RWPE1 (cell line): ENCODE results near the gene NAA16.

ENCODE experiments used
- CTCF ChIA-PET: fragments of 350-600 bp; sonication (Branson Sonifier 250); formaldehyde crosslinking; extraction: SDS; loops from one replicate; lab custom pipeline; 2021; lab: Yijun Ruan, JAX
- POLR2A ChIA-PET: fragments of 400-600 bp; formaldehyde crosslinking; extraction: SDS; loops from one replicate; lab custom pipeline; 2020; ENCODE audit warnings: antibody characterized with exemption; ENCODE audit not compliant: low non-redundant PET; lab: Yijun Ruan, JAX
- DNase-seq: peaks from one replicate; pipeline ENCODE4 v3.0.0; 2012; ENCODE audit warnings: low spot score
- H3K27ac ChIP-seq: fragments of 450-650 bp; 2 replicates; pipeline ENCODE4 v1.5.1; 2017
- CTCF ChIP-seq: fragments of 450-650 bp; conservative IDR thresholded peaks from 2 replicates; pipeline ENCODE4 v1.5.1; 2017; ENCODE audit warnings: low read depth, mild to moderate bottlenecking

The NAA16 gene

GRCh38 chr13:41387576-41387975, 76.5 kb downstream of the NAA16 start:
- no peak for TF ChIP-seq CTCF
- ChIA-PET CTCF (interaction anchor here (0.5 kb wide), 1 partner anchor 15 kb away, joined by 4 read pairs; no protein-coding TSS in a partner anchor), POLR2A (no interaction called here)
- H3K27ac ChIP-seq, result no peak overlapping the region
- DNase-seq, result no peak

GRCh38 chr13:41388143-41388881, 77.2 kb downstream of the NAA16 start:
- POLR2A ChIA-PET, result no interaction called here
- CTCF ChIA-PET, result no interaction called here
- no peak for TF ChIP-seq CTCF

GRCh38 chr13:41389580-41389979, 78.5 kb downstream of the NAA16 start:
- no peak overlapping the region for H3K27ac ChIP-seq
- ChIA-PET POLR2A (no interaction called here), CTCF (interaction anchor here (0.6 kb wide), 1 partner anchor 284 kb away, joined by 3 read pairs; no protein-coding TSS in a partner anchor)
- DNase-seq, result no peak
- no peak for TF ChIP-seq CTCF

More at GRCh38 chr13:41388143-41388881, 77.2 kb downstream of the NAA16 start:
- no peak for DNase-seq
- H3K27ac ChIP-seq, result no peak overlapping the region

GRCh38 chr13:41394166-41394565, 83.1 kb downstream of the NAA16 start:
- POLR2A ChIA-PET, result no interaction called here
- TF ChIP-seq CTCF, result no peak
- DNase-seq, result no peak
- no peak overlapping the region for H3K27ac ChIP-seq
- CTCF ChIA-PET, result no interaction called here

- DNase-seq, result no peak
- ChIA-PET POLR2A (no interaction called here), CTCF (interaction anchor here (0.6 kb wide), 1 partner anchor 853 kb away, joined by 4 read pairs; no protein-coding TSS in a partner anchor)
- no peak for TF ChIP-seq CTCF
- no peak overlapping the region for H3K27ac ChIP-seq
Measured at GRCh38 chr13:41398494-41399170, 87.6 kb downstream of the NAA16 start.

- CTCF ChIA-PET, result no interaction called here
- POLR2A ChIA-PET, result no interaction called here
- DNase-seq, result no peak
- no peak for TF ChIP-seq CTCF
- no peak overlapping the region for H3K27ac ChIP-seq
Measured at GRCh38 chr13:41401366-41401765, 90.3 kb downstream of the NAA16 start.
